SIG-M5 treated with dmso at 0.1 percent for 504 hours (cell line): Measurements from ENCODE around the gene IL15RA.
"Not testable (repeated sequence)": the region's sequence is repeated elsewhere in the genome, so short reads cannot be mapped to it uniquely, and the experiment has no call there.

Experiments
- DNase-seq: peaks from one replicate; lab custom pipeline; 2025; ENCODE audit not compliant: unreplicated experiment; lab: John Stamatoyannopoulos, UW

Gene IL15RA

GRCh38 chr10:5951721-5952407, 25.5 kb downstream of the IL15RA start:
- no peak for DNase-seq

- DNase-seq = peak; percentile 16
Measured at GRCh38 chr10:5951167-5951711, 26.1 kb downstream of the IL15RA start.

GRCh38 chr10:5949009-5949759, 28.2 kb downstream of the IL15RA start:
- peak; percentile 1 for DNase-seq

- no peak for DNase-seq
Measured at GRCh38 chr10:5948208-5948585, 29.1 kb downstream of the IL15RA start.

- DNase-seq = no peak
Measured at GRCh38 chr10:5947471-5948207, 29.7 kb downstream of the IL15RA start.

- DNase-seq = no peak
Measured at GRCh38 chr10:5946786-5947185, 30.6 kb downstream of the IL15RA start.

- not testable (repeated sequence) for DNase-seq
Measured at GRCh38 chr10:5946419-5946775, 30.9 kb downstream of the IL15RA start.

GRCh38 chr10:5945561-5946418, 31.6 kb downstream of the IL15RA start:
- no peak for DNase-seq

GRCh38 chr10:5945190-5945509, 32.2 kb downstream of the IL15RA start:
- DNase-seq = no peak

GRCh38 chr10:5944389-5945189, 32.8 kb downstream of the IL15RA start:
- peak; percentile 21 for DNase-seq

GRCh38 chr10:5943536-5943935, 33.8 kb downstream of the IL15RA start:
- DNase-seq = no peak

- no peak for DNase-seq
Measured at GRCh38 chr10:5942474-5942873, 34.9 kb downstream of the IL15RA start.

- no peak for DNase-seq
Measured at GRCh38 chr10:5942001-5942400, 35.3 kb downstream of the IL15RA start.

- DNase-seq = no peak
Measured at GRCh38 chr10:5941579-5941978, 35.8 kb downstream of the IL15RA start.

- DNase-seq = no peak
Measured at GRCh38 chr10:5940807-5941218, 36.5 kb downstream of the IL15RA start.

GRCh38 chr10:5938291-5938690, 39.1 kb downstream of the IL15RA start:
- no peak for DNase-seq

- DNase-seq = no peak
Measured at GRCh38 chr10:5937016-5937415, 40.3 kb downstream of the IL15RA start.

GRCh38 chr10:5935628-5936027, 41.7 kb downstream of the IL15RA start:
- DNase-seq = no peak

- no peak for DNase-seq
Measured at GRCh38 chr10:5933909-5934546, 43.3 kb downstream of the IL15RA start.

- DNase-seq = no peak
Measured at GRCh38 chr10:5932345-5932744, 45.0 kb downstream of the IL15RA start.
